Suprapubic skin (tissue), 3 donors: Measurements from ENCODE around the gene ATP9B.

Experiments used
- CTCF ChIP-seq, 2 donors: fragments of 200-600 bp in 1 of 2; fragments of 450-650 bp in 1 of 2; sonication (generic) in 1 of 2; IDR thresholded peaks; one replicate each; pipeline ENCODE4 v1.5.1; 2016 to 2019; ENCODE audit warnings: antibody characterized with exemption in 2 of 2, mild to moderate bottlenecking in 1 of 2, moderate library complexity in 1 of 2
- POLR2A ChIP-seq, 2 donors: fragments of 450-650 bp; IDR thresholded peaks; one replicate each; pipeline ENCODE4 v1.6.1; 2017; ENCODE audit warnings: antibody characterized with exemption in 2 of 2, mild to moderate bottlenecking in 2 of 2, moderate library complexity in 2 of 2

- TF ChIP-seq CTCF (IDR thresholded peaks at IDR 0.05) (no peak), POLR2A (IDR thresholded peaks at IDR 0.05) (no peak)
Measured at GRCh38 chr18:79234438-79234837, 165.2 kb downstream of the ATP9B start.
